Measurements from ENCODE around the gene ME3. TPM values are rescaled to one million over a fixed set of nuclear protein-coding genes. Genes with fewer than 3 reads are reported as not detected.

The ME3 gene
- total RNA-seq, 4 donors from 2014 or later, result 11.0 to 47.8 (median 44.1) TPM

- TF ChIP-seq CTCF (IDR thresholded peaks at IDR 0.05) (peak in 2 of 4 experiments; percentile 10 to 23), POLR2AphosphoS5 (IDR thresholded peaks at IDR 0.05) (no peak)
- no peak for ATAC-seq
- Histone ChIP-seq H3K9me3 (no peaks in the 10 kb centered on the region), H3K4me1 (peaks cover 7 to 66% (median 8%) of the 10 kb centered on the region in 3 donors), H3K36me3 (no peaks in the 10 kb centered on the region), H3K4me3 (no peak overlapping the region), H3K27ac (peak overlapping the region in 1 of 4 donors; percentile 4), H3K27me3 (no peaks in the 10 kb centered on the region)
- WGBS, 2 donors (ENCODE audit: low coverage in 1 of 2), result 94 to 100% methylated on average over 1 to 6 of the region's 6 CpGs
Measured at GRCh38 chr11:86676533-86677154, 4.2 kb upstream of the ME3 start.

- ATAC-seq, result no peak
- H3K36me3 ChIP-seq, result no peaks in the 10 kb centered on the region
- H3K4me3 ChIP-seq, result no peak overlapping the region
- no peaks in the 10 kb centered on the region for H3K9me3 ChIP-seq
- no peak for TF ChIP-seq POLR2AphosphoS5 (IDR thresholded peaks at IDR 0.05)
- TF ChIP-seq EP300 (IDR thresholded peaks at IDR 0.05), result no peak
- no peak for TF ChIP-seq CTCF (IDR thresholded peaks at IDR 0.05)
- no peak for TF ChIP-seq POLR2A (IDR thresholded peaks at IDR 0.05)
- H3K4me1 ChIP-seq, result peaks cover 3 to 65% (median 8%) of the 10 kb centered on the region in 3 donors
- no peak overlapping the region for H3K27ac ChIP-seq
- no peaks in the 10 kb centered on the region for H3K27me3 ChIP-seq
- WGBS, 2 donors (ENCODE audit: low coverage in 1 of 2), result 31 to 50% methylated on average over 1 of the region's 1 CpG
Measured at GRCh38 chr11:86676010-86676409, 3.6 kb upstream of the ME3 start.

- H3K36me3 ChIP-seq, result no peaks in the 10 kb centered on the region
- no peaks in the 10 kb centered on the region for H3K27me3 ChIP-seq
- no peak for TF ChIP-seq CTCF (IDR thresholded peaks at IDR 0.05)
- no peak for TF ChIP-seq POLR2AphosphoS5 (IDR thresholded peaks at IDR 0.05)
- TF ChIP-seq EP300 (IDR thresholded peaks at IDR 0.05), result no peak
- no peak for TF ChIP-seq POLR2A (IDR thresholded peaks at IDR 0.05)
- peak overlapping the region in 1 of 4 donors; percentile 27 for H3K27ac ChIP-seq
- no peak overlapping the region for H3K4me3 ChIP-seq
- H3K4me1 ChIP-seq, result peaks cover 0 to 68% (median 10%) of the 10 kb centered on the region in 3 donors
- ATAC-seq, result no peak
- WGBS, 2 donors (ENCODE audit: low coverage in 1 of 2), result 63 to 94% methylated on average over 2 of the region's 2 CpGs
- H3K9me3 ChIP-seq, result no peaks in the 10 kb centered on the region
Measured at GRCh38 chr11:86675017-86675416, 2.6 kb upstream of the ME3 start.

- ATAC-seq, result no peak
Measured at GRCh38 chr11:86673872-86674750, 1.7 kb upstream of the ME3 start.

More at GRCh38 chr11:86673872-86674750, 1.7 kb upstream of the ME3 start:
- 95 to 100% methylated on average over 2 to 6 of the region's 6 CpGs for WGBS, 2 donors (ENCODE audit: low coverage in 1 of 2)
- Histone ChIP-seq H3K36me3 (no peaks in the 10 kb centered on the region), H3K27ac (peak overlapping the region in 2 of 4 donors; percentile 95 to 98), H3K4me3 (no peak overlapping the region), H3K9me3 (no peaks in the 10 kb centered on the region), H3K27me3 (no peaks in the 10 kb centered on the region), H3K4me1 (peaks cover 0 to 71% (median 10%) of the 10 kb centered on the region in 3 donors)
- TF ChIP-seq POLR2A (IDR thresholded peaks at IDR 0.05) (no peak), EP300 (IDR thresholded peaks at IDR 0.05) (no peak), CTCF (IDR thresholded peaks at IDR 0.05) (no peak), POLR2AphosphoS5 (IDR thresholded peaks at IDR 0.05) (no peak)

All from gastroesophageal sphincter (tissue), 4 donors.